ENCODE measurements around the gene PCDHGA3. TPM values are rescaled to one million over a fixed set of nuclear protein-coding genes. Genes with fewer than 3 reads are reported as not detected.

The PCDHGA3 gene
- total and polyA plus RNA-seq, 2 donors (not counting 3 experiments of a cell fraction or from before 2014, with no cell fraction given): 0.88 to 1.1 TPM

- H3K79me2 ChIP-seq (ENCODE audit: control insufficient read depth, insufficient read depth, low read length): no peaks in the 10 kb centered on the region
- dilution Hi-C loops (cut with MboI; ENCODE audit: extremely low pct_ligation_motif_present, low sequenced_read_pairs): no loop called here
- no peaks in the 10 kb centered on the region for H3K4me1 ChIP-seq (ENCODE audit: control insufficient read depth, extremely low read depth, insufficient read depth, low read length)
These were observed 15.4 kb upstream of the PCDHGA3 start for GRCh38 chr5:141328231-141328630.

More at GRCh38 chr5:141328231-141328630, 15.4 kb upstream of the PCDHGA3 start:
- intact Hi-C loops (cut with micrococcal nuclease): no loop called here
- no peak overlapping the region for H3K4me2 ChIP-seq (ENCODE audit: insufficient read depth, low read length)
- peaks cover 20 to 44% of the 10 kb centered on the region in 2 experiments for H3K27me3 ChIP-seq (ENCODE audit: control insufficient read depth in 2 of 2, insufficient read depth in 2 of 2, low read length in 2 of 2)
- TF ChIP-seq CTCF (IDR thresholded peaks at IDR 0.05; ENCODE audit: extremely low read depth in 1 of 2, insufficient read depth in 1 of 2, low read depth in 1 of 2, low read length in 2 of 2): no peak
- TF ChIP-seq FOS (IDR thresholded peaks at IDR 0.05; ENCODE audit: borderline replicate concordance, insufficient read depth, low read length): no peak
- no peak for TF ChIP-seq MAX (IDR thresholded peaks at IDR 0.05; ENCODE audit: insufficient read depth, insufficient read length)
- TF ChIP-seq MYC (IDR thresholded peaks at IDR 0.05; ENCODE audit: low read depth, low read length): no peak
- no peak for TF ChIP-seq POLR2AphosphoS5 (IDR thresholded peaks at IDR 0.05; ENCODE audit: insufficient read depth, low read depth, low read length)
- no peak for TF ChIP-seq POLR2A (IDR thresholded peaks at IDR 0.05; ENCODE audit: low read depth, low read length)
- no peak for TF ChIP-seq GATA2 (IDR thresholded peaks at IDR 0.05; ENCODE audit: insufficient read depth, insufficient read length, low read depth, low read length)
- TF ChIP-seq EZH2 (IDR thresholded peaks at IDR 0.05; ENCODE audit: borderline replicate concordance, low read depth, low read length, severe bottlenecking): no peak
- TF ChIP-seq JUN (IDR thresholded peaks at IDR 0.05; ENCODE audit: borderline replicate concordance, insufficient read depth, insufficient read length, low read depth): no peak
- no peak overlapping the region for H3K27ac ChIP-seq (ENCODE audit: insufficient read depth, low read depth, low read length)
- POLR2A ChIA-PET: no interaction called here
- no peak overlapping the region for H3K9ac ChIP-seq (replicated peaks; ENCODE audit: extremely low read depth, insufficient read depth, low read length)
- FAIRE-seq: no peak
- no peaks in the 10 kb centered on the region for H3K36me3 ChIP-seq (ENCODE audit: control insufficient read depth in 2 of 2, extremely low read depth in 1 of 2, insufficient read depth in 2 of 2, low read length in 2 of 2)
- no TSS peak for BruUV-seq (replicated peaks)
- H4K20me1 ChIP-seq (replicated peaks; ENCODE audit: control insufficient read depth, extremely low read depth, insufficient read depth, low read length): no peaks in the 10 kb centered on the region
- no peaks in the 10 kb centered on the region for H3K9me3 ChIP-seq (replicated peaks; ENCODE audit: control insufficient read depth, insufficient read depth, low read length)
- CTCF ChIA-PET: interaction anchor here (1.0 to 3.4 kb wide), 8 partner anchors 9 to 239 kb away, joined by 3 to 33 read pairs (median 5); partner anchors contain the start of genes PCDHGA2, PCDHGA3 and PCDHGB3
- no peak for DNase-seq (ENCODE audit: low read depth, low spot score)
- no peak overlapping the region for H3K4me3 ChIP-seq (replicated peaks in 1 of 3; ENCODE audit: insufficient read depth in 1 of 3, low read depth in 1 of 3, low read length in 3 of 3)
- no peaks in the 10 kb centered on the region for H3K9me1 ChIP-seq (replicated peaks; ENCODE audit: control insufficient read depth, extremely low read depth, insufficient read depth, low read length)
- no peak overlapping the region for H2AFZ ChIP-seq (ENCODE audit: low read depth, low read length)

Data from endothelial cell of umbilical vein (primary cell).